Measurements from ENCODE around the gene S1PR2.

- TF ChIP-seq CTCF (IDR thresholded peaks at IDR 0.05) (peak; percentile 45 to 66 (median 54)), POLR2A (IDR thresholded peaks at IDR 0.05) (no peak)
Observed at GRCh38 chr19:10228920-10229319, 2.2 kb downstream of the S1PR2 start.
